RCC 7860 (cell line): Measurements from ENCODE around the gene AGPAT4.

Experiments
- DNase-seq: peaks from one replicate; pipeline ENCODE4 v3.0.0-alpha.2; 2015; ENCODE audit warnings: low spot score
- FAIRE-seq: peaks from 2 replicates; lab custom pipeline; 2012; peaks lifted over from hg19 to GRCh38; lab: Jason Lieb, UNC

AGPAT4 gene

DNA sequence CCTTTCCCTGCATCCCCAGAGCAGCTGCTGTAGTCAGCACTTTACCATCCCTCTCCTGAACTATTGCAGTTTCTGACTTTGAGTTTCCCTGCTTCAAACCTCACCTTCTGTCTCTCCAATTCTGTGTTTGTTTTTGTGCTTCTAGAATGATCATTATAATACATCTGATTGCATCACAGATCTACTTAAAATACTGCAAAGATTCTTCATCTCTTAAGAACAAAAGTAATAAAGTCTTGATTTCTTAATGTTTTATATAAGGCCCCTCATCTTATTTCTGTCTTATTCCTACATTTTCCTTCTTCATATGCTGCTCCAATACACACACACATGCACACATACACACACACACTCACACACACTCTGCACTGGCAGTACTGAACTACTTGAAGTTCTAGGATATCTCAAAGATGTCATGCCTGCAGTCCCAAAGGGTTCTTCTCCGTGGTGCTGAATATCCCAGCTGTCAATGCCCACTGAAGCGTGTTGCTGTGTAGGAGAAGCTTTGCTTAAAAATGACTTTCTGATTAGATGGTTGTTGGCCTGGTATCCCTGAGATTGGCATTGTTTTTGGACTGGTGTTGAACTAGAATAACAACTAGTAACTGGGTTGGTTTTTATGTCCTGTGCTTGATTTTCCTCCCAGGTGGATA is 185.1 kb downstream of the AGPAT4 start:
- DNase-seq: no peak
- no peak for FAIRE-seq

DNA sequence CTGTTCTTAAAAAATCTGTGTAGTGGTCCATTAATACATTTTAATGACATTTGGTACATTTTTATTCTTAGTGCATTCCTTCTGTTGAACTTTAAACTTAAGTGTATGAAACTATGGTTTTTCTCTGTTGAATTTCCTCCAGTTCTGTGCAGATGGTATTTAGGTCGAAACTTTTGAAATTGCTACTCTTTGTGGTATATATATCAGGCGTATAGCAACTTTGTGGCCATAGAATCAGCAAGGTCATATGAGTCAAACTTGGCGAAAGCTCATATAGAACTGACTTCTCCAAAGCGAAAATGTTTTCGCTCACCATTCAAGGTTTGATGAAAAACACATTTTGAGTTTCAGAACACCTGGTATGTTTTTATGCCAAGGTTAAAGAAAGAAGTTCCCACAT is 188.6 kb downstream of the AGPAT4 start:
- DNase-seq (no peak), FAIRE-seq (no peak)

DNA sequence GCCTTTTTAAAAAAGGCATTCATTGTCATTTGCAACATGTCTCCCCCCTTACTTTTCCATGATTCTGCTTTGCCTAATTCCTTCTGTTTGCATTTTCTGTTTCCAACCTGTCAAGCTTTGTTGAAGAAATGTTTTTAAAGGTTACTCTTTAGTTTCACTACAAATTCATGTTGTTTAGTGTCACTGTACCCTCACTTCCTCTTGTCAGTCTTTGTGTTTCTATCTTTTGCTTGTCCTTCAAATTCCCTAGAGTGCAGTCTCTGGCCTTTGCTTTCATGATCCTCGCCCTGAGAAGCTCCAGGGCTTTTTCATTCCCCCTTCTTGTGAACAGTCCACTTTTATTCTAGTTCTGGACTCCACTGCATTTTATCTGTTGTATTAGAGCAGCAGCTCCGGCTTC is 191.6 kb downstream of the AGPAT4 start:
- DNase-seq (no peak), FAIRE-seq (no peak)

DNA sequence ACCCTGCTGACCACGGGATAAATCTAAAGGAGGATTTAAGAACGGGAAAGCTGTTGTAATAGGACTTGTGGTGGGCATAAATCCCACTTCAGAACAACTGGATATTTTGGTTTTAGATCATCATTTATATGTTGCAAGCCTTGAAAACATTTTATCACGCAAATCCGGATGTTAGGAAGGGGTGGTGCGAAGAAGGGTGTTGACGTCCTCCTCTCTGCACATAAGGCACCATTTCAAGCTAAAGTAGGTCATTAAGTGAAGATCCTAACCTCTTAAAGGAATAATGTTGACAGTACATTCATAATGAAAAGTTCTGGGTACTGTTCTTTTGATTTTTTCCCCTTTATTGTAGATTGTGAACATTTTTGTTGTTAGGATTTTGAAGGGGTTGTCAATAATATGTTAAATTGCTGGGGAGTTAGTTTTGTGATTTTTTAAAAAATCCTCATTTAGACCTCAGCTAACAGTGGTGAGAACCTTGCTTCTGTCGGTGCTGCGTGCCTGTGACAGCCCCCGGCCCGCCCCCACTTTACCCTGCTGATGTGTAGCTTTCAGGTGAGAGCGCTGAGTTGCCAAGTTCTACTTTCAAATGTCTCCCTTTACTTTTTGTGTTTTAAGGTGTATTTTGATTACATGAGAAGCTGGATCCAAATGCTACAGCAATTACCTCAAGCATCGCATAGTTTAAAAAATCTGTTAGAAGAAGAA is 193.4 kb downstream of the AGPAT4 start:
- no peak for FAIRE-seq
- DNase-seq: no peak
